ENCODE results near the gene CEND1. TPM values are rescaled to one million over a fixed set of nuclear protein-coding genes. Genes with fewer than 3 reads are reported as not detected.

CEND1 gene
- total RNA-seq, 2 experiments from 2014 or later = 0.61 to 1.9 TPM

- Mint-ChIP-seq H3K27me3 (ENCODE audit: low read depth) (peaks cover 29% of the 10 kb centered on the region), H3K9me3 (ENCODE audit: insufficient read depth) (no peaks in the 10 kb centered on the region), H3K27ac (peak overlapping the region; percentile 84), H3K36me3 (ENCODE audit: low read depth) (peaks cover 17% of the 10 kb centered on the region), H3K4me3 (peak overlapping the region; percentile 81), H3K4me1 (ENCODE audit: low read depth) (peaks cover 49% of the 10 kb centered on the region)
- CTCF ChIA-PET = interaction anchor here (1.6 kb wide), 1 partner anchor 22 kb away, joined by 3 read pairs; no protein-coding TSS in a partner anchor
- peak; percentile 9 for ATAC-seq
- POLR2A ChIA-PET = interaction anchor here (0.9 kb wide), 1 partner anchor 22 kb away, joined by 5 read pairs; the partner anchor contains the start of gene PIDD1
- DNase-seq = peak; percentile 54
Observed at GRCh38 chr11:826836-827145, 36.9 kb upstream of the CEND1 start.

GRCh38 chr11:826227-826621 is 36.3 kb upstream of the CEND1 start:
- H3K36me3 Mint-ChIP-seq (ENCODE audit: low read depth) = peaks cover 17% of the 10 kb centered on the region
- ChIA-PET POLR2A (interaction anchor here (0.9 kb wide), 1 partner anchor 22 kb away, joined by 5 read pairs; the partner anchor contains the start of gene PIDD1), CTCF (no interaction called here)
- ATAC-seq = no peak
- peak overlapping the region; percentile 84 for H3K27ac Mint-ChIP-seq
- peak overlapping the region; percentile 81 for H3K4me3 Mint-ChIP-seq
- no peaks in the 10 kb centered on the region for H3K9me3 Mint-ChIP-seq (ENCODE audit: insufficient read depth)
- peaks cover 47% of the 10 kb centered on the region for H3K4me1 Mint-ChIP-seq (ENCODE audit: low read depth)
- DNase-seq = no peak
- peaks cover 23% of the 10 kb centered on the region for H3K27me3 Mint-ChIP-seq (ENCODE audit: low read depth)

GRCh38 chr11:825366-826226 is 35.7 kb upstream of the CEND1 start:
- Mint-ChIP-seq H3K27ac (no peak overlapping the region), H3K36me3 (ENCODE audit: low read depth) (peaks cover 17% of the 10 kb centered on the region), H3K9me3 (ENCODE audit: insufficient read depth) (no peaks in the 10 kb centered on the region), H3K27me3 (ENCODE audit: low read depth) (peaks cover 21% of the 10 kb centered on the region), H3K4me3 (no peak overlapping the region), H3K4me1 (ENCODE audit: low read depth) (peaks cover 49% of the 10 kb centered on the region)
- ATAC-seq = no peak
- DNase-seq = no peak
- CTCF ChIA-PET = no interaction called here
- POLR2A ChIA-PET = interaction anchor here (0.8 to 0.9 kb wide), 2 partner anchors 17 to 21 kb away, joined by 3 to 5 read pairs; partner anchors contain the start of genes PIDD1 and TSPAN4

- Mint-ChIP-seq H3K4me3 (no peak overlapping the region), H3K36me3 (ENCODE audit: low read depth) (peaks cover 17% of the 10 kb centered on the region), H3K27ac (no peak overlapping the region), H3K27me3 (ENCODE audit: low read depth) (peaks cover 21% of the 10 kb centered on the region), H3K9me3 (ENCODE audit: insufficient read depth) (no peaks in the 10 kb centered on the region), H3K4me1 (ENCODE audit: low read depth) (peaks cover 46% of the 10 kb centered on the region)
- no peak for DNase-seq
- ChIA-PET POLR2A (no interaction called here), CTCF (no interaction called here)
- ATAC-seq = no peak
Observed at GRCh38 chr11:824942-825341, 35.1 kb upstream of the CEND1 start.

- Mint-ChIP-seq H3K27ac (no peak overlapping the region), H3K4me1 (ENCODE audit: low read depth) (peaks cover 40% of the 10 kb centered on the region), H3K27me3 (ENCODE audit: low read depth) (peaks cover 15% of the 10 kb centered on the region), H3K9me3 (ENCODE audit: insufficient read depth) (no peaks in the 10 kb centered on the region), H3K4me3 (no peak overlapping the region), H3K36me3 (ENCODE audit: low read depth) (peaks cover 17% of the 10 kb centered on the region)
- ChIA-PET CTCF (no interaction called here), POLR2A (no interaction called here)
- DNase-seq (no peak), ATAC-seq (no peak)
Observed at GRCh38 chr11:824292-824880, 34.5 kb upstream of the CEND1 start.

- no peak overlapping the region for H3K4me3 Mint-ChIP-seq
- H3K4me1 Mint-ChIP-seq (ENCODE audit: low read depth) = peaks cover 33% of the 10 kb centered on the region
- no peaks in the 10 kb centered on the region for H3K9me3 Mint-ChIP-seq (ENCODE audit: insufficient read depth)
- DNase-seq (no peak), ATAC-seq (no peak)
- CTCF ChIA-PET = no interaction called here
- no peak overlapping the region for H3K27ac Mint-ChIP-seq
- H3K27me3 Mint-ChIP-seq (ENCODE audit: low read depth) = peaks cover 9% of the 10 kb centered on the region
- H3K36me3 Mint-ChIP-seq (ENCODE audit: low read depth) = peaks cover 17% of the 10 kb centered on the region
- POLR2A ChIA-PET = no interaction called here
Observed at GRCh38 chr11:823441-824291, 33.8 kb upstream of the CEND1 start.

GRCh38 chr11:821512-822371 is 31.9 kb upstream of the CEND1 start:
- Mint-ChIP-seq H3K4me1 (ENCODE audit: low read depth) (peaks cover 22% of the 10 kb centered on the region), H3K9me3 (ENCODE audit: insufficient read depth) (no peaks in the 10 kb centered on the region), H3K27ac (peak overlapping the region; percentile 34), H3K4me3 (peak overlapping the region; percentile 80), H3K27me3 (ENCODE audit: low read depth) (no peaks in the 10 kb centered on the region), H3K36me3 (ENCODE audit: low read depth) (peaks cover 15% of the 10 kb centered on the region)
- ChIA-PET POLR2A (interaction anchor here (0.9 to 2.9 kb wide), 4 partner anchors 11 to 22 kb away, joined by 3 to 27 read pairs (median 3); partner anchors contain the start of genes CD151 and RPLP2), CTCF (interaction anchor here (1.0 to 1.3 kb wide), 2 partner anchors 11 to 26 kb away, joined by 3 read pairs; no protein-coding TSS in a partner anchor)
- no peak for DNase-seq
- no peak for ATAC-seq

GRCh38 chr11:820655-821511 is 31.0 kb upstream of the CEND1 start:
- POLR2A ChIA-PET = interaction anchor here (0.6 to 2.9 kb wide), 4 partner anchors 10 to 24 kb away, joined by 3 to 31 read pairs (median 16); partner anchors contain the start of genes CD151, CRACR2B and RPLP2
- DNase-seq = no peak
- Mint-ChIP-seq H3K27me3 (ENCODE audit: low read depth) (no peaks in the 10 kb centered on the region), H3K27ac (peak overlapping the region; percentile 78), H3K4me1 (ENCODE audit: low read depth) (peaks cover 17% of the 10 kb centered on the region), H3K4me3 (peak overlapping the region; percentile 80), H3K9me3 (ENCODE audit: insufficient read depth) (no peaks in the 10 kb centered on the region), H3K36me3 (ENCODE audit: low read depth) (peaks cover 15% of the 10 kb centered on the region)
- CTCF ChIA-PET = interaction anchor here (1.3 to 1.6 kb wide), 3 partner anchors 9 to 27 kb away, joined by 3 to 9 read pairs (median 6); partner anchors contain the start of gene CD151
- no peak for ATAC-seq

GRCh38 chr11:819943-820649 is 30.2 kb upstream of the CEND1 start:
- Mint-ChIP-seq H3K4me3 (peak overlapping the region; percentile 80), H3K36me3 (ENCODE audit: low read depth) (peaks cover 9% of the 10 kb centered on the region), H3K4me1 (ENCODE audit: low read depth) (peaks cover 17% of the 10 kb centered on the region), H3K27ac (peak overlapping the region; percentile 78), H3K9me3 (ENCODE audit: insufficient read depth) (no peaks in the 10 kb centered on the region), H3K27me3 (ENCODE audit: low read depth) (no peaks in the 10 kb centered on the region)
- POLR2A ChIA-PET = interaction anchor here (0.6 to 2.9 kb wide), 7 partner anchors 10 to 24 kb away, joined by 3 to 31 read pairs (median 9); partner anchors contain the start of genes CD151, CRACR2B, PIDD1 and POLR2L
- CTCF ChIA-PET = interaction anchor here (0.8 to 1.6 kb wide), 5 partner anchors 9 to 23 kb away, joined by 3 to 9 read pairs (median 4); partner anchors contain the start of genes CD151, PIDD1, RPLP2 and TSPAN4
- ATAC-seq (peak; percentile 77), DNase-seq (peak; percentile 97)
